Activated CD4-positive, alpha-beta T cell treated with anti-CD3 and anti-CD28 coated beads for 1 hour (primary cell): ENCODE measurements around the gene PIK3R1.
"Not testable (repeated sequence)": the region's sequence is repeated elsewhere in the genome, so short reads cannot be mapped to it uniquely, and the experiment has no call there.

ENCODE experiments used
- DNase-seq: peaks from one replicate; pipeline ENCODE4 v3.0.0-alpha.2; 2020

Gene PIK3R1

DNA sequence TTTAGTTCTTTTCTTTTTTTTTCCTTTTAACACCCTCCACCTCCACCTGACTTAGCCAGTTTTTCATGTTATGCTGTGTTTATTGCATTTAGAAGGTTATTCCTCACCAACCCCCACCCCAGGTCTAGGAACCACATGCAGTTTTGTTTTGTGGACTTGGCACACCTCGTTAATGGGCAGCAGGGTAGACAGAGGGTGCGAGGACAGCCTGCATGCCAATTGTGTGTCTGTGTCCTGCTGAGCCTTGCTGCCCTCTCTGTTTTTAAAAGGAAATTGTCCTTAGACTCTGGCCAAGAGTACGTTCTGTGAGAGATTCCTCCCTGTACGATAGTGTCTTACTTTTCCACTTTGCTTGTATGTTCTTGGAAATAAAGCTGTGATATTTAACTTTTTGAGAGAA, 13.9 kb downstream of the PIK3R1 start:
- no peak for DNase-seq

DNA sequence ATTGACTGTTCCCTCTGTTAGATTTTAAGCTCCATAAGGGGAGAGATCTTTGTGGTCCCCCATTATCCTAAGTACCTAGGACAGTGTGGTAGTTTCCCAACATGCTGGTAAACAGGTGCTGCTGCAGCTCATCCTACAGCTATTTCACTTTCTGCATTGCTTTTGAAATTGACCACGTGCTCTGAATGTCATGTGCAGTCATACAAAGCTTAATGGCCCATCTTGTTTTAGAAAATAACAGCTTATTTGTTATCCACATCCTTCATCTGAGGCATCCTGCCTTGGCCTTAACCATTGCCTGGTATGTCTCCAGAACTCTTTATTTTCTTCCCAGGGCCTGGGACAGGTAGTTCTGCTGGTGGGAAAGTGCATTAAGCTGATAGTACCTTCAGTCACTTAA, 14.7 kb downstream of the PIK3R1 start:
- no peak for DNase-seq

DNA sequence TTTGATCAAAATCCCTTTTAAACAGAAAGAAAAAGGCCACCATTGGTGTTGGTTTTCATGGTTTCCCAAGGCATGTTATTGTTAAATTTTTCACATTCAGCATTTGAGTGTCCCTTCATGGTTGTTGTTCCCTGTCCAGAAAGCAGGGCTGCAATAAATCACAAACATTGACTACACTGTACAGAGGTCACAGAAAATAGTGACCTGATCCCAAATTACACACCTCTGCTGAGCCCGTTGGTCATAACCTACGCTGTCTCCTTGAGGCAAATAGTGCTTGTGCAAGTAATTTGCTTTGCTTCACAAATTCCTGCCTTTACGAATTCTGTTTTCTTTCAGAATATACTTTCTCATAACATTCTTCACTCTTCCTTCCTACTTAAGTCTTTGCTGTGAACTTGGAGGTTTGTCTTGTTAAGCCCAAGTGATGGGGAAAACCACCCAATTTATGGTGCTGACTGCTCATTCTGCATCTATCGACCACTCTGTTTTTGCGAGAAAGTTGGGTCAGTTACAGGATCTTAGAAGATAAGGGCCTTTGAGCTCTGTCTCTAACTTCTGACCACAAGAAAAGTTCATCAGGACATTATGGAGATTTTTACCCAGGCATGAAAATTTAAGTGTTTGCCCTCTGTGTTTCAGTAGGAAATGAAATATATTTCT, 16.0 kb downstream of the PIK3R1 start:
- no peak for DNase-seq

DNA sequence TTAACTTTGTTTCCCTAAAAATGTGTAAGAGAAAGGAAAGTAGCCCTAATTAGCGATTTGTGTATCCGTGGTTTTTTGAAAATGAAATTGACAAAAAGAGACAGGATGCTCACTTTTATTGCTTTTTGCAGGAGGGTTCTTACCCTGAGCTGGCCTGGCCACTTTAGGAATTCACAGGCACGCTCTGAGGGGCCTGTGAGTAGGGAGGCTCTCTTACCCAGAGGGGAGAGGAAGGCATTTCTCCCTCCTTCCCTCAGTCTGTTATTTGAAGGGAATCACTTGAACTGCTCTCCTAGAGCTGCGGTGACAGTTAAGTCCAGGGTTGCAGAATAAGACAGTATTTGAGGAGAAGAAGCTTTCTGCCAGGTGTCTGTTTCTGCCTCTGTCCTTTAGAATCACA, 16.7 kb downstream of the PIK3R1 start:
- no peak for DNase-seq

DNA sequence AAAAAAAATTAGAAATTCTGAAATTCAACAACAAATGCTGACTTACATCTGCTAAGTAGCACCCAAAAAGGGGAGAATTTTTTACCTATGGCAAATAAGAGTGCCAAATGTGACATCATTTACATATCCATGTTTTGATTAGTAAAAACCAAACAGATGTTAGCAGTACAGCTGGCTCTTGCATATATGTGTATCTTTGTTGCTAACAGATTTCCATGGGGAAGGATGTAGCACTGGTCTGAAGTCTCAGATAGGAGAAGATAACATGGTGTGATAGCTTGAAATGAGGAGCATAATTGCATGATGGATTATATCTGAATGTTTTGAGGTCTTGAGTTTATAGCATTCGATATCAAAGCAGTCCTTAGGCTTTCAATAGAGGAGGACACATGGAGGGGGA, 17.5 kb downstream of the PIK3R1 start:
- no peak for DNase-seq

DNA sequence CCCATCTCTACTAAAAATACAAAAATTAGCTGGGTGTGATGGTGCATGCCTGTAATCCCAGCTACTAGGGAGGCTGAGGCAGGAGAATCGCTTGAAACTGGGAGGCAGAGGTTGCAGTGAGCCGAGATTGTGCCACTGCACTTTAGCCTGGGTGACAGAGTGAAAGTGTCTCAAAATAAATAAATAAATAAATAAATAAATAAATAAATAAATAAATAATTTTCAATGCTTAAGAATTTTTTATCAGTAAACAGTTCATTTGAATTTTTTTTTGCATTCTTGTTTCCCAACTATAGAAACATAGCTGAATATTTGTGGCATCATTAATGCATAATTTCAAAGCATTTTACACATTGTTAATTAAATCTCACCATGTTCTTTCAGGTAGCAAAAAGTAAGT, 19.7 kb downstream of the PIK3R1 start:
- DNase-seq: not testable (repeated sequence)

DNA sequence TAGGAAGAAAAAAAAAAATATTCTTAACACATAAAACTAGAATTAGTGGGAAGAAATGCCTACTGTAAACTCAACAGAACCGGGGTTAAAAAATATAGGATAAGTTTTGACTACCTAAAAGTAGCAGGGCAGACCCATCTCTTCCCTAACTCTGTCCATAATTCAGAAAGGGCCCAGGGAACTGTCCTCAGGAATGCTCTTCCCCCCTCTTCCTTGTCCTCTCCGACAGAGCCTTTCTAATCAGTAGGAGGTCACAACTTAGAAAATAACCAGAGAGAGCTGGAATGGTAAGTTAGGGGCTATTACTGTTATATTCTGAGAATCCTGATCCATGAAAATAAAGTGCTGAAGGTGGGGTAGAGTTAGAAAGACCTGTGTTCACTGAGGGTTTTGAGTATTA, 22.2 kb downstream of the PIK3R1 start:
- DNase-seq: no peak

DNA sequence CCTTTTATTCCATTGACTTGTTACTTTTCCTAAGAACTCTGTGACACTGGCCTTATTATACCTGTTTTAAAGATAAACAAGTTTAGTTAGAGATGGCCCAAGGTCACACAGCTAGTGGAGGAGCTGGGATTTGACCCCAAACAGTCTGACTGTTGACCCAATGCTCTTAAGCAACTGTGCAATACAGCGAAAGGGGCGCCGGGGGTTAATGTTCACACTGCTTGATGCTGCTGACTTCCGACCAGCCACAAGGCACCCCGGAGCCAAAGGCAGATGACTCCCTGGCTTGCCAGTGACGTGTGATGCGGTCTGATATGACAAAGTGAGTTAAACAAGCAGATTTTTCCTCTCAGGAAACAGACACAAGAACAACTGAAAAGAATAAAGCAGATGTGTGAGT, 23.9 kb downstream of the PIK3R1 start:
- DNase-seq: peak; percentile 76

DNA sequence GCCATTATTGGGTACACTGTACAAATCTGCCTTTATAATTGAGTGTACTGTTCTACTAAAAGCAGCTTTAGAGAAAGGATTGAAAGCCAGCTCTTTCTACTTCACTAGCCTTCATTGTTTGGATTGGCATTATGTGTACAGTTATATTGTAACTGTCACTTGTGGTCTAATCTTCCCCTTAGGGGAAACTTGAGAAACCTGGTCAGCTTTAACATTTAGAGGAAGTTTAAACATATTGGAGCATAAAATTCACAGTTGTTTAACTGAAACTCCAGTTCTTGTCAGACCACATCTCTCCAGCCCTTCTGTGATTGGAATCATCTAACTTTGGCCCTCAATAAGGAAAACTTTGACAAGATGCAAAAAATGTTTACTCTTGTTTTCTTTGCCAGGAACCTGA, 24.6 kb downstream of the PIK3R1 start:
- no peak for DNase-seq

DNA sequence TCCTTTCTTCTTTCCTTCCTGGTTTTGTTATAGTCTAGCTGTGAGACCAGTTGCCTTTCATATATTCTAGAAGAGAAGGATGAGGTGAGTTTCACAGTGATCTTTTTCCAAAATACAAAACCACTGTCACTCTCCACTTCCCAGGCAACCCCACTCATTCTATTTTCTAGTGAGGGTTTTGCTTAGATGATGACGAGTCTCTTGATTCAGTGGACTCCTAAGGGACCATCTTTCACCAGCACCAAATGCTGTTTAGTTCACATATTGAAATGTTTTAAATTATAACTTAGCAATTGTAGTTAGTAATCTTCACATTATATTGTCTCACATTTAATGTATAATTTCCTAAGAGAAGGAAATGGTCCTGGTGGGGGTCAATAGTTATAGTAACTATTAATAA, 25.2 kb downstream of the PIK3R1 start:
- DNase-seq: no peak

DNA sequence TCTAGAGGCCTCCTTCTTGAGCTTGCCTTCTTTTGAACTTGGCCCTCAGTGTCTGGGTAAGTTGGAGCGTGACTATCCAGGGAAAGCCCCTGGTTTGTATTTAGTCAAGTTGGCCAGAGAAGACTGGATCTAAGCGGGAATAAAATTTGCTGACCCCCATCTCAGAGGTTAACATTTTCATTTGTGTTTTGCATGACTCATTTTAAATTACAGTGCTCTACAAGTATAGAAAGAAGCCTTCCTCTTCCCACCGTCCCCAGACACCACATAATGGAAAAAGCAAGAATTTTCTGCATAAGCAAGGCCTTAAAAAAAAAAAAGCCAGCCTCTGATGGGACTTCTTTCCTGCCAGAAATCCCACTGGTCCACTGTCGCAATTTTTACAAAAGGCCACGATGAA, 27.2 kb downstream of the PIK3R1 start:
- no peak for DNase-seq

DNA sequence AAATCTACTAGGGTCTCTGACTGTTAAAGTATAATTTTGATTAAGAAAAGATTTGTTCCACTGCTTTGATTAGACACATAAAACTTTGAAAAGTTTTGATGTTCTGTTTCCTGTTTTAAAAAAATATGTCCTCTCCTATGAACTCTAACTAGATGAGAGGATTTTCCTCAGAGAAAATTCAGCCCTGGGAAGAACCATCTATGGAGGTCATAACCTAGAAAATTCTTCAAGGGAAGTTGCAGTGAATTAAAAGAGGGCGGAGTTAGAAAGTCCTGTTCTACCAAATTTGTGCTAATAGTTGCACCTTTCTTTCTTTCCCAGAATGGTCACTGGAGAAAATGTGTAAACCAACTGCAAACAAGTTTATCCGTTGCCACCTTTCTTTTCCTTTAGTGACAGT, 27.7 kb downstream of the PIK3R1 start:
- no peak for DNase-seq

DNA sequence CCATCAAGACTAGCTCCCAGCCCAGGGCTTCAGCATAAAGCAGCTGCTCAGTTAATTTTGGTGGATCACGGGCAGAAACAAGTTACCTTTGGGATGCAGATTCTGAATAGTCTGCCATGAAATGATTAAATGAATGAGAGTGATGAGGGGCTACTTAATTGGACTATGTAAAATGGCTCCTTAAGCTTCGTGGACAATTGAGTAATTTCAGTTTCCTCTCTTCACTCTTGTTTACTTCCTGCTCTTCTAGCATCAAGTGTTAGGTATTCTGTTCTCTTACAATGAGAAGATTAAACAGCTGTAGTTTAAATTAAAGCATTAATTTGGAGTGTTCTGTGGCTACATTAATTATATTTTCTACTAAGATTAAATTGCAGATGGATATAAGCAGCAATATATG, 28.1 kb downstream of the PIK3R1 start:
- no peak for DNase-seq

DNA sequence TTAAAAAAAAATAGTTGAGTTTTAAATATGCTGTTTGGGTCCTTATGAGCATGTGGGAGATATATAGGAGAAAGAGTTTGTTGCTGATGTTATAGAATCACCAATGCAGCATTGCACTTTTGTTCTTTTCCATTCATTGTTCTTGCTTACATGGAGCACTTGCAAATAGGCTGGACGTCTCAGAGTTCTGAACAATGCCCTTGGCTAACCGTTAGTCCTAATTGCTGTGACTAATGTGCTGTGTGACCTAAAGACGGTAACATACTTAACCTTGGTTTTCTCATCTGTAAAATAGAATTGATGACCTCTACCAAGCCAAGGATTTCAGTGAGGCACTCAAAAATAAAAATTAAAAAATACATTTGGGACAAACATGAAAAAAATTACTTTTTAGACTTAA, 29.8 kb downstream of the PIK3R1 start:
- DNase-seq: no peak

DNA sequence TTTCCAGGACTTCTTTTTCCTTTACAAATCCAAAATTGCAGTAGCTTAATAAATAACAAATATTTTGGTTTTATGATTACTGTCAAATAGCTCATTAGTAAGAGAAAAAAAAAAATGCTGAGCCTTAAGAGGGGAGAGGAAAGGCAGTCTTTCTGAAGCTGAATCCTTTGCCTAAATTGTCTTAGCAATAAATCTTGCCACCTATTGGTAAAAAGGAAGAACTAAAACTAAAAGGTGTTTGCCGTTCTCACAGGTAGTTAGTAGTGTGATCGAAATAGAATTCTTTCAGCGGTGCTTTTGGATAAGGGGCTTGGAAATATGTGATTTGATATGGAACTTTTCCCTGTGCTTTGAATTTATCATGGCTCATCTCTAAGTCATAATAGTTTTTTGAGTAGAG, 31.2 kb downstream of the PIK3R1 start:
- no peak for DNase-seq

DNA sequence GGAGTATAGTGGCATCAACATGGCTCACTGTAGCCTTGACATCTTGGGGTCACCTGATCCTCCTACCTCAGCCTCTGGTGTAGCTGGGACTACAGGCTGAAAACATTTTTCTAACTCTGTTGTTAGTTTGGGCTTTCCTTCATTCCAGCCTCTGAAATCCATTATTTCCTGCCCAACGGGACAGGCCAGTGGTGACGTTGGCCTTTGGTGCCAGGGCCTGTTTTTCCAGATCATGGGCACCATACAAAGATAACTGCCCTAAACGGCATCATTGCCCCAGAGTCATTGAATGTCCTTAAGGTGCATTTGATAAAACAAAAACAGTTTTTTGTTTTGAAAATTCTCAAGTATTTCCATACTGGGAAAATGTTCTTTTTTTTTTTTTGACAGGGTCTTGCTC, 32.1 kb downstream of the PIK3R1 start:
- no peak for DNase-seq

DNA sequence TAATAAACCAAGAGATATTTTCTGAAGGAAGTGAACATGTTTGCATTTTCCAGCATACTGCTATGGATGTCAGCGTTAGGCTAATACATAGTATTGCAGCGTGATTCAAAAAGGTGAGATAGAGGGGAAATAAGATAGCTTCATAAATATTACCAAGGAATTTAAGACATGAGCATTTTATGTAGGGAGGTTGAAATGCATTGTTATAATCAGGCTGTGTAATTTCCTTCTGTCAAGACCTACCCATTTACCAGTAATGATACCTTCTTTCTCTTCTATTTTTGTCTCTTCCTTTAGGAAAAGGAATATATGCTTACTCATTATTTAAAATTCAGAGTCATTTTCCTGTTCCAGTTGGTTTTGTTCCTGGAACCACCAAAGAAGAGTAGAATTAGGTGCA, 33.3 kb downstream of the PIK3R1 start:
- DNase-seq: no peak

DNA sequence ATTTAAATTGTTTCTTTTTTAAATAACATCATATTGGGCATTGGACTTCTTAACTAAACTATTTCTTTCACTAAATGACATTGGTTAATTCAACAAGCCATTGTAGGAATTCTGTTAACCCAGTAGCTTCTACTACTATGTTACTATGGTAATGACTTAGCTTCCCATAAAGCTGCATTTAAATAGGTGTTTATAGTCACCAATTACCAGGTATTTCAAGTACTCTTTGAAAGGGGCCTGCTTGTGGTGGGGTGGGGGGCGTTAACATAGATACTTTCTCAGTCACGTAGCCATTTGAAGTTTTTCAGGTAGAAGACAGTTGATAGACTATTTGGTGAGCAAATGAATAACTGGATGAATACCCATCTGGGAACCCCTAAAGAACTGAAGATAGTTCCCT, 34.0 kb downstream of the PIK3R1 start:
- DNase-seq: no peak

DNA sequence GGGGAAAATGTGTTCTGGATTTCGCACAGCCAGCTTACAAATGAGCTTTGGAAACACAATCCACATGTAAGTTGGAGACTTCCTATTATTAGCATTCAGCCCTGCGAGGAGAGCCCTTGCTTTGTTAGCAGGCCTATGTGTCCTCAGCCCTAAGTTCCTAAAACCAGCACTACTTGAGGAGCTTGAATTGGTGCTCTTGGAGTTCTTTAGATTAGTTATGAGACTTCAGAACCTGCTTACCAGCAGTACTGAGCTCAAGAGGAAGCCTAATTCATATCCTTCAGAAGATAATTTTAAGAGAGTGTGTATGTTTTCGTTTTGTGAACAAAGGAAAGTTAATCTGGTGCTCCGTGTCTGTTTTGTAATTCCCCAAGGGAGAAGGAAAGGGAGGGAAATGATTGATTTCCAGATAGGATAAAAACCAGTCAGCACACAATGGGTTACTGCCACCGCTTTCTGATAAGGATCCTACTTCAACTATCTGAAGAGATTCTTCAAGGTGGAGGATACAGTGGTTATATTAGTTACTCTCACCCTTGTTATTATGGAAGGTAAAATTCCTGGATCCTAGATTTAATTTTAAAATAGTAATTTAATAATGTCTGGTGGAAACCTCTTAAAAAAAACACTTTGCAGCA, 35.2 kb downstream of the PIK3R1 start:
- no peak for DNase-seq

DNA sequence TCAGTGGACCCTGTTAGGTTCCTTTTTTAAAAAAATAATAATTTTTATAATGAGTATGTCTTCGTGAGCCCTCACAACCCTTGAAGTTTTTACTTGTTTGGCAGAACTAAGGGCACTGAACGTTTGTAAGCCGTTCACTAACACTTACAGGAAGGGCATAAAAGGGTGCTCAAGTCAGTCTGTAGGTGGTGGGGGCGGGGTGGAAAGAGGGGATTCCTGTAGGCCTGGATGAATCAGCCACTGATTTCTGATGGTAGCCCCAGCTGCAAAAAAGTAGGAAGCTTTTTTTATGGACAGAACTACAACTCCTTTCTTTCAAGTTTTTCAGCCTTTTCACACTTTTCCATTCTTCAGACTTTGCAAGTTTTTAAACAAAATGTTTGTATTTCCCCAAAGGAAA, 35.8 kb downstream of the PIK3R1 start:
- DNase-seq: peak; percentile 35

DNA sequence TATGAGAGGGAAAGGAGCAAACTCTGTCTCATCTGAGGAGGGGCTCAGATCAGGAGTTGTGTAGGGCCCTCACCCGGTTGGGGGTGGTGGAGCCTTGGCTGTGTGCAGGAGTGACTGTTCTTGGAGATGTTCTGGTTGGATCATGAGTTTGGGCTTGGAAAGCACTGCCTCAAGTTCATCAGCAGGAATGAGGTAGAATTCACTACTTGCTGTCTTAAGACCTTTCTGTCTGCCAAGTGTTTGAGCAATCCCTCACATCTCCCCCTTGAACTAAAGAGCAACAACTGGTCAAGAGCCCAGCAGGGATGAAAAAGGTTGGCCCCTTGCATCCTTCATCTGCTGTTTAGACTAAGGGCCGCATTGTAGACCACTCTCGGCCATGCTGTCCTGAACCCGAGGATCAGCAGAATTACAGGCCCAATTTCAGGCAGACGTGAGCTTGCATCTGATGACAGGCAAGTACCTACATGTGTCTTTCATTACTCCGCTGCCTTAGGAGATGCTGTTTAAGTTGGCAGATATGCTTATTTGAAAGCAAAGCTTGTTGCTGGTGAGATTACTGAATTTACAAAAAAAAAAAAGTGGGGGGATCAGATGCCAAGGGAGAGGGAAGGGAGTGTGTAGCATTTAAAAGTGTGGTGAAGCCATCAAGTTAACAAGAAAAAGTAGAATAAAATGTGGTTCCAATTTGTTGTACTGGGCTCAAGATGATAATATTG, 36.4 kb downstream of the PIK3R1 start:
- DNase-seq: no peak

DNA sequence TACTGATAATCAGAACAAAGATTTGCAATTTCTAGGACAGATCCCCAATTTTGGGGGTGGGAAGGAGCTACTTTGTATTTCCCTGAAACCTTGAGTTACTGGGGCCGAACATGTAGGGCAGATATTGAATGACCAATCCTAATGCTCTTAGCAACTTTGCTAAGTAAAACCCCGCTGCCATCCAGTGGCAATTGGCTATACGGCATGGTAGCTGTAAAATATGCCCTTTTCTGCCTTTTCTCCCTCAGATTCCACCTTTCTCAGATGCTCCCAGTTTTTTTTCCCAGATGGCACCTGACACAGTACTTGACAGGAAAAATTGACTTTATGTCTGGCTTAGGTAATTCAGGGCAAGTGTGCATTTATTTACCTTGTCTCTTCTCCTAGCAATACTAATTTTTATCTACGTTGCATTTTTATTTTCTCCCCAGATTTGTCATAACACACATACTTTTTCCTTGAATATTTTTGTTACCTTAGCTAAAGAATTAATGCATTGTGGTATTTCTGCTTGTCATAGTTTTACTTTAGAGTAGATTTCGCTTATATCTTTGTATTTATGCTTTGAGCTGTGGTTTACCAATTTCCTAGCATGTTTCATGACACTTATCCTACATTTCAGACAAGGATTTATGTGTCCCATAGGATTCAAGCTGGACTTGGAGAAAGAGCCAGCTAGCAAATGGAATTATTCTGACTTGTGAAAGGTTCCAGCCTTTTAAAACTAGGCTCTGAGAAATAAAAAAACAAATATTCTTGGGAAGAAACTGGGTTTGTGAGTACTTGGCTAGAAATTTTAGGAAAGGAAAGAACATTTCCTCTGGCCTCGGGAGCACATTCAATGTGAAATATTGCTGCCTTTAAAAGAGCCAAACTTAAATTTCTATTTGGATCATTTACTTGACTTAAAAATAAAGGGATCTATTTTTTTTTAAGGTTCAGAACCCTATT, 37.4 kb downstream of the PIK3R1 start:
- DNase-seq: peak; percentile 34
